Activated effector memory CD4-positive, alpha-beta T cell treated with Interleukin-2 at 50 U/mL for 16 hours (primary cell): Measurements from ENCODE around the gene SYNGR3.

Source experiments
- DNase-seq: peaks from one replicate; pipeline ENCODE4 v3.0.0-alpha.2; 2020

Gene SYNGR3

DNA sequence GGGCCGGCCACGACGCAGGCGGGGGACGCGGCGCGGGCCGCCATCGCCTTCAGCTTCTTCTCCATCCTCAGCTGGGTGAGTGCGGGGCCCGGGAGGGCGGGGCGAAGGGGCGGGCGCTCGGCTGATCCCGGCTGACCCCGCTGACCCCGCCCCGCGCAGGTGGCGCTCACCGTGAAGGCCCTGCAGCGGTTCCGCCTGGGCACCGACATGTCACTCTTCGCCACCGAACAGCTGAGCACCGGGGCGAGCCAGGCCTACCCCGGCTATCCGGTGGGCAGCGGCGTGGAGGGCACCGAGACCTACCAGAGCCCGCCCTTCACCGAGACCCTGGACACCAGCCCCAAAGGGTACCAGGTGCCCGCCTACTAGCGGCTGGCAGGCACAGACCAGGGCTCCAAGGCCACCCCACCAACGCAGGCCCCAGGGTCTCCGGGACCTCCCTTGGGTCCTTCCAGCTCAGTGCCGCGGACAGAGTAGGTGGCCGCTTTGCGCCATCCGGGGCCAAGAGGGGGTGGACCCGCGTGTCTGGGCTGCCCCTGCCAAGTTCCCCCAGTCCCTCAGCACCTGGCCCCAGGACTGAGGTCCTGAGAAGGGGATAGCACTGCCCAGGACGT, 3.0 kb downstream of the SYNGR3 start:
- no peak for DNase-seq

DNA sequence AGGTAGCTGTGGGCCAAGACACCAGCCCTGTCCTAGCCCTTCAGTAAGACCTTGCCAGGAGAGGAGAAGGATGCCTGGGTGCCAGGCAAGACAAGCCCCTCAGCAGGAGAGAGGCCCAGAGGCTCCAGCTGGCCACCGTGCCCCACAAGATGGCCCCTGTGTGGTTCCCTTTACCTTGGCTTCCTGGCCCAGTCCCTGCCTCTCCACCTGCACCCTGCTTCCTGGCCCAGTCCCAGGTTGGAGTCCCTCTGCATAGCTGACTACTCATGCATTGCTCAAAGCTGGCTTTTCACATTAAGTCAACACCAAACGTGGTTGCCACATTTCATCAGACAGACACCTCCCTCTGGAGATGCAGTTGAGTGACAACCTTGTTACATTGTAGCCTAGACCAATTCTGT, 4.0 kb downstream of the SYNGR3 start:
- no peak for DNase-seq

DNA sequence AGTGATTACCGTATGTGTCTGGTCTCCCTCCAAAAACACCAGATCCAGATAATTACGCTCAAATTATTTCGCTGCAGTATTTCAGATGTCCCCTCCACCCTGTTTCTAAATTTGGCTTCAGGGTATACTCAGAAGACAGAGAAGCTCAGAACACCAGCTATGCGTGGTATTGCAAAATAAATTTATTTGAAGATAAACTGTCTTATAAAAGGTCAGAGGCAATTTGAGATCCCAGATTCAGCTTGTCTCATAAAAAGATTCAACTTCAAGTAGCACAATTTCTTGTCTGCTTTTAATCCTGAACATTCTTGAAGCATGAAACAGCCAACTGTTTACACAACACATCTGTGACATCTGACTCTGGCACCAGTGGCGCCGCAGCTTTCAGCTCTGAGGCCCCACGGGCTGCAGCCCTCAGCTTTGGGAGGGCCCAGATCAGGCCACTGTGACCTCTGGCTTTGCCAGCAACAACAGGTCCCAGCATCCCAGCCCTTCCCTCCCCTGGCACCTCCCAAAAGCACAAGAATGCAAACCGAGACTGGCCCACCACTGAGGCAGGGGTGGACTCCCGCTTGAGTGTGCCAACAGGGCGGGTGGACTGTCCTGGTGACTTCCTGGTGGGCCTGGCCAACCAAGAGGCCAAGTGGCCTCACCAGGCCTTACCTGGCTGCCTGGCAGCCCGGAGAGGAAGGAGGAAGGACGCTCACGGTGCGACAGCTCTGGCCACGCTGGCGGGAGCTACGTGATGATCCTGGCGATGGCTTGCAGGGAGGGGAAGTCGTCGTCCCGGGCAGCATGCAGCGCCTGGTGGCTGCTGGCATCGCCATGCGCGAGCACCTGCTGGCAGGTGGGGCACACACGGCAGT, 8.0 kb downstream of the SYNGR3 start:
- no peak for DNase-seq

DNA sequence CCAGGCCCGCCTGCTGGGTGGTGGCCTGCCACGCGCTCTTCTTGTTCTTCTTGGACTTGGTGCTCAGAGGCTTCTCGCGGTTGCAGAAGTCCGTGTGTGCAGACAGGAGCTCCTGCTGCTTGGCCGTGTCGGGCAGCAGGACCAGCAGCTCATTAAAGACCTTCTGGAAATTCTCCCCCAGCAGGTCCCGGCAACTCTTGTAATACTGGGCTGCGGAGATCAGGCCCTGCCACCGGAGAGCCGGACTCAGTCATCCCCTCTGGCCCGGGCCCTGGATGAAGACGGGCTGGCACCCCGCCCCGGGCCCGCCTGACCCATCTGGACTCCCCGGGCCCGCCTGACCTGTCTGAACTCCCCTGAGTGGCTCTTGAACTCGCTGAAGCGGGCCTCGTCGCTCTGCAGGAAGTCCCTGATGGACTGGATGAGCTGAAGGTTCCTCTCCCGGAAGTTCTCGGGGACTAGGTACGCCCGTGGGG, 8.6 kb downstream of the SYNGR3 start:
- no peak for DNase-seq

DNA sequence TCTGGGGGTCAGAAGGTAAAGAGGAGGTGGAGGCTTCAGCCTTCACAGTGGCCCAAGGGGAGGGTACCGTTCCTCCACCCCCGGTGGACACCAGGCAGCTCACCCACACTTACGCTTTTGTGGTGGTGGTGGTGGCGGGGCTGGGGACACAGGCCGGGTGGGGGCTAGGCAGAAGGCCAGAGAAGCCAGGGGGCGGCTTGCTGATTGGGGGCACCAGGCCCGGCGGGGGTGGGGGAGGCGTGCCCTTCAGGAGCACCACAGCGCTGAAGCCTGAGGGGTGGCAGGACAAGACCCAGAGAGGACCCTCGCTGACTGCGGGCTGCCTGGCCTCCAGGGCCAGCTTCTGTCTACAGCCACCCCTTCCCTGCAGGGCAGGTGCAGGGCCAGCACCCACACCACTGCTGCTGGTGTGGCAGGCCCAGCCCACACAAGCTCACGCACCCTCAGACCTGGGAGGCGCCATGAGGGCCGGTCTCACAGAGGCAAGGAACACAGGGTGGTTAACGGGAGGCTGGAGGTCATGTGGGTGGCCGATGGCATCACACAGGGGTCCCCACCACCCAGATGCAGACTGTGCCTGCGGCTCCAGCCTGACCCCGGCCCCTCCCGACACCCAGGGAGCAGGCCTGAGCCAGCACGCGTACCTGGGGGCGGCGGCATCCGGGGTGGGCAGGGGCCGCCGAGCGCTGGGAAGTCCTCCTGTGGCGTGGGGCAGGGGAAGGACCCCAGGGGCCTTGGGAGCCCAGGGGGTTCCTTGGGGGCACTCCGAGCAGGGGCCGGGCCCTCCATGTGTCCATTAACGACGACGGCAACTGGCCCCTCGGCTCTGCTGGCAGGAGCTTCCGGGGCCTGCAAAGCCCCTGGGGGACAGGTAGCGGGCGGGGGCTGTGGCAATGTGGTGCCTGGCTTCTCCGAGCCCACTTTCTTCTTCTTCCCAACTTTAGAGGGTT, 9.4 kb downstream of the SYNGR3 start:
- no peak for DNase-seq

DNA sequence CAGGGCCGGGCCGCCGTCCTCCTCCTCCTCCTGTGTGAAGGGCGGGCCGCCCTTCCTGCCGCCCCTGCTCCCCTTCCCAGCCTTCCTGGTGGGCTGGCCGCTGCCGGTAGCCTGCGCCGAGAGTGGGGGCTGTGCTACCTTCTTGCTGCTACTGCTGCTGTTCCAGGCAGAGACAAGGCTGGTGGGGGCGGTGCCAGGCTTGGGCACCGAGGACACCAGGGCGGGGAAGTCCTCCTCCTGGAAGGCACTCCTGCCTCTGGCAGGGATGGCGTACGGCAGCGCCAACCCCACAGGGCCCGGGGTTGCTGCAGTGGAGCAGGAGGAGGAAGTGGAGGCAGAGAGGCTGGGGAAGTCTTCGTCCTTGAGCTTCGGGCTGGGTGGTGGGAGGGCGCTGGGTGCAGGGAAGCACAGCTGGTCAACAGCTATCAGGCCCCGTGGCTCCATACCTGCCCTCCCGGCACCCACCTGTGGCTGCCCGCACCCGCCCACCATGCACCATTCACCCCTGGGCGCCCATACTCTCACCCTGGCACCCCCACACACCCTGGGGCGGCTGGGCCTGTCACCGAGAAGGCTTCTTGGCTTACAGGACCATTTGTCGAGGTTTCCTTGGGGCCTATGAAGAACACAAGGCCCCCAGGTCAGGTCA, 10.2 kb downstream of the SYNGR3 start:
- no peak for DNase-seq

DNA sequence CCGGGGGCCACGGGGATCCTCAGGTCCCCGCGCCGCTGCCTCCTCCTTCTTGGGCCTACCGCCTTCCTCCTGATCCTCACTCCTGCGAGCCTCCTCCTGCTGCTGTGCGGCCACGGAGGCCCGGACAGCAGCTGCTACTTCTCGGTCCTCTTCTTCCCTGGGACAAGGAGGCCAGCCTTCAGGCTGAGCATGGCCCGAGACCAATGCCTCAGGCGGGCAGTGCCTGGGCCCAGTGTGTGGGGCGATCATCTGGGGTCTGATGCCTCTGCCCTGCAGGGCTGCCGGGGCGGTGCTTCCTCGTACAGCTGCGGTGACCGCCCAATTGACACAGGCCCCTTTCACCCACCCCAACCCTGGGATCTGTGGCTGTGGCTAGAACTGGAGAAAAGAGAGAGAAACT, 11.3 kb downstream of the SYNGR3 start:
- DNase-seq = no peak

DNA sequence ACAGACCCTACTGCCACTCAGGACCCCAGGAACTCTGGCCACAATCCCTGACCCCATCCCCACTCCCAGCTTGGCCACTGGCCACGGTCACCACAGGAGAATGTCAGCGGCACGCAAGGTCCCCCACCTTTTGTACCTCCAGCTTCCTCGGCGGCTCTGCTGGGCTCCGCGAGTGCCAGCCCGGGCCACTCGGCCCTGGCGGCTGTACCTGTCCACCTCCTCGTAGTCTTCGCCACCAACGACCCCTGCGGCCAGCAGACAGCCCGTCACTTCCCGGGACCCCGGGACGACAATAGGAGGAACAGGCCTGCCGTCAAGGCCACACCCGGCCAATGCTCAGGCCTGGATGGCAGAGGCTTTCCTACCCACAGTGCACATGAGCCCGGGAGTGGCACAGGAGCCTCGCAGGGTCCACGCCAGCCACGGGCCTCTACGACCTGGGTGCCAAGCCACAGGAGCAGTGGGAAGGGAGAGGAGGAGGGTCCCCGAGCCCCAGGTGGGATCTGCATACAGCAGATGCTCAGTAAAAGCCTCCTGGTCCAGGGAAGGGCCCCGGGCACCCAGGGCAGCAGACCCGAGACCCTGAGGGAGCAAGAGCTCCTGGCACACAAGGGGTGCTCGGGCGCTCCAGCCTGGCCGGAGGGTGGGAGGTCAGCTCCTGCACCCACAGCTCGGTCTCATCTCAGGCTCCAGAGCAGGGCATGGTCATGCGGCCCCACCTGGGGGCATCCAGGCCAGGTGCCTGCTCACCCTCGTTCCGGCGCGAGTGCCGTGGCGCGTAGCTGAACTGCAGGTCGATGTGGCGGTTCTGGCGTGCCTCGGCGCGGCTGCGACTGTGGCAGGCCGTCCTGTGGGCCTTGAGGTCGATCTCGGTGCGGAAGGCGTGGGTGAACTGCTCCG, 11.9 kb downstream of the SYNGR3 start:
- no peak for DNase-seq

DNA sequence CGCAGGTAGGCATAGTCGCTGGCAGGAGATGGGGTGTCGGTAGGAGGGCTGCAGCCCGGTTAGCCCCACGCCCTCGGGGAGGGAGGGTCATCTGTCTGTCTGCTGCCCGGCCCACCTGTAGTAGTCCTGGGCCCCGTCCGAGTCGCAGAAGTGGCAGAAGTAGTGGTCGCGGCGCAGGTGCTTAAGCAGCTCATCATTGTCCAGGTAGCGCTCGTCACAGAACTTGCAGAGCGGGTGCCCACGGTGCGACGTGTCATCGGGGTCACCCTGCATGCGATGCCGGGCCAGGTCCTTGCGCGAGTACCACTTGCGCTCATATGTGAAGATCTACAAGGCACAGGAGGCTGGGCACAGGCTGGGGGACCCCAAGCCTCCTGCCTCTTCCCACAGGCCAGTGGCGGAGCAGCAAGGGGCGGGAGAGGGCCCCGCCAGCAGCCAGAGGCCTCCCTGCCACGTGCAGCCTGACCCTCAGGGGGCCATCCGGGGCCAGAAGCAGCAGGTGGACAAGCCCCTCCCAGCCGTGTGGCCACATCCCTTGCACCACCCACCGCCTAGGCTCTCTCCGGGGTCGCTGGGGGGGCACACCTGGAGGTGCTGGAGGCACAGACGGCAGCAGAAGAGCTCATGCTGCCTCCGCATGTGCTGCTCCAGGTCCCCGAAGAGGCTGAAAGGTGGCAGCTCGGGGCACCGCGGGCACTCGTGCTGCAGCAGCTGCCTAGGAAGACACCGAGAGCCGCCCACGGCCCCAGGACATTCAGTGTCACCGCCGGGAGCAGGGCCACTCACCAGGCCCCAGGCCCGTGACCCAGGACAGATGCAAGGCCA, 12.8 kb downstream of the SYNGR3 start:
- no peak for DNase-seq

DNA sequence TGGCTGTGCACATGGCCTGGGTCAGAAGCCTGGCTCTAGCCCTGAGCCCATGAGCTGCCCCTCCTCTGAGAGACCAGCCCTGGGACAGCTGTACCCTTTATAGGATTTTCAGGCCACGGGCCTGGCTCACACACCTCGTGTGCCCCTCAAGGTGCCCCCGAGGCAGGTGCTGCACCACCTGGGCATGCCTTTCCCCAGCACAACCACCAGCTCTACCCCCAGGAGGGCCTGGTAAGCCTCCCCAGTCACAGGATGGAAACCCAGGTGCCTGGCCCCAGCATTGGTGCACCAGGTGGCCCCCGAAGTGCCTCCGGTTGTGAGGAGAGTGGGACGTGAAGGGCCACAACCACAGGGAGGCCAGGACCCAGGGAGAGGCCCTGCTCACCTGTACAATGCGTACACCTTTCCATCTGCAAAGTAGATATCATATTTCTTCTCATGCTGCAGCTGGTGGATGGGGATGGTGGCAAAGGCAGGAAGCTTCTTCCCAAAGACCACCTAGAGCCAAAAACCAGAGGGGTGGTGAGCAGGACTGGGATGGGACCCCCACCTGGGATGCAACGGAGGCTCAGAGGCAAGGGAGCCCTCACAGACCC, 13.6 kb downstream of the SYNGR3 start:
- no peak for DNase-seq

DNA sequence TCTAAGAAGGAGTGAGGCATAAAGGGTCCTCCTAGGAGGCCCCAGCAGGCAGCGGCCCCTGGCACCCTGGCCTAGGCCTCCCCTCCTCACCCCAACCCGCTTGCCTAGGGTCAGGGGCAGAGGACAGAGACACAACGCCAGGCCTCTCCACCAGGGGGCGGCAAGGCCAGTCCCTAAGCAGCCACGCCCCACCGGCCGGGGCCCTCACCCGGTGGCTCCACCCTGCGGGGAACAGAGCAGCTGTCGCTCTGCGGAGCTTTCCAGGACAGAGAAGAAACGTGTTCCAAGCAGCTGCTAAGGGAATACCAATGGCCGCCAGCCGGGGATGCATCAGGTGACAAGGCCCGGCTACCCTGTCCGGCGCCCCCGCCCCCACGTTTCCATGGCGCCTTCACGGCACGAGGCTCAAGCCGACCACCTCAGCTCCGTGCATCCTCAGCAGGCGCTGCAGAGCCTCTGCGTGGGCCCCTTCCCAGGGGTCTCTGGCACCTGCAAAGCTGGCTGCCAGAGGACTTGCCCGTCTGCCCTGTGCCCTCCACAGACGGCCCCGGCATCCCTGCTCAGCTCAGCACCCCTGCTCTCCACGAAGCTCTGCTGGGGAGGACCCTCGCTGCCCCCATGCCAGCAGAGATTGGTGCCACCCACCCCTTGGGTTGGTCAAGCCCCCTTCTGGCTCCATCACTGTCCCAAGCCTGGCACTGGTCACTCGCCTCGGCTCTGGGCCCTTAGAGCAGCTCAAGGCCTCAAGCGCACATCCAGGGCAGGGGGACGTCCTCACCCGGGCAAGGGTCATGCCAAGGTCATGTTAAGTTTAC, 14.3 kb downstream of the SYNGR3 start:
- DNase-seq = peak; percentile 73

DNA sequence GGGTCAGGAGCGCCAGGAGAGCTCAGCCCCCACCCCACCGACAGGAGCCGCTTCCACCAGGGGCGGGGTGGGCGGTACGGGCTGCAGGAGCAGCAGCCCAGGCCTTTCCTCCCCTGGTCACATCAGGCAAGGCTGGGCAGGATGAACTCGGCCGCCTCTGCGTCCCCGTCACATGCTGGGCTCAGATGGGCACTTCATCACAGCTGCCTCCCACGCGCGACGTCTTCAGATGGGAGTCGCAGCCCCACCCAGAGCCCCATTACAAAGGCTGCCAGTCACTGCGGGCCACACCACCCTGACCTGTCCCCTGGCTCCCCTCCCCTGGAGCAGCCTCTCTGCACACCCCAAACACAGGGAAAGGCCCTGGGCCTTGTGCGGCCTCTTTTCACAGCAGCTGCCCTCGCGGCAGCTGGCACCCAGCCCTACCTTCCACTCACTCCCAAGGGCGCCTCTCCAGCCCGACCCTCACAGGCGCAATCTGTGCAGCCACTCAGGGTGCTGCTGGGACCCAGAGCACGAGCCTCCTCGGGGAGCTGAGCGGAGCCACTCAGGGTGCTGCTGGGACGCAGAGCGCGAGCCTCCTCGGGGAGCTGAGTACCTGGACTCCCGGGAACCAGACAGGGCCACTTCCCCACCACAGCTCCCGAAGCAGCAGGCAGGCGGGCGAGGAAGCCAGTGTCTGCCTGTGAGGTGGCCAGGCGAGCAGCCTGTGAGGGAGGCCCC, 15.2 kb downstream of the SYNGR3 start:
- DNase-seq = no peak

DNA sequence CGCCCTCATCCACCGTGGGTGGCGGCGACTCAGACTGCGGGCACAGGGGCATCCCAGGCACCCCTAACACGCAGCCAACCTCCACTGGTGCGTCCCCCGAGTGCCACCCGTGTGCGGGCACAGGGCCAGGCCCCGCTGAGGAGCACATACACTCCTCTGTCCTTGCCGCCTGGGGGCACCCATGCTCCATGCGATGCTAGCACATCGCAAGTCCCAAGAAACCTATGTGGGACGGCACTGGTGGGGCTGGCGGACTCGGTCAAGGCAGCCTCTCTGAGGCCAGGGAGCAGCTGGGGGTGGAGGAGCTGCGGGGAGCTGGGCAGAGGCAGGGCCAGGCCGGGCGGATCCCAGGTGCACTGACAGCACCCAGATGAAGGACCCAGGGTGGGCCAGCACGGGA, 15.9 kb downstream of the SYNGR3 start:
- DNase-seq = no peak

DNA sequence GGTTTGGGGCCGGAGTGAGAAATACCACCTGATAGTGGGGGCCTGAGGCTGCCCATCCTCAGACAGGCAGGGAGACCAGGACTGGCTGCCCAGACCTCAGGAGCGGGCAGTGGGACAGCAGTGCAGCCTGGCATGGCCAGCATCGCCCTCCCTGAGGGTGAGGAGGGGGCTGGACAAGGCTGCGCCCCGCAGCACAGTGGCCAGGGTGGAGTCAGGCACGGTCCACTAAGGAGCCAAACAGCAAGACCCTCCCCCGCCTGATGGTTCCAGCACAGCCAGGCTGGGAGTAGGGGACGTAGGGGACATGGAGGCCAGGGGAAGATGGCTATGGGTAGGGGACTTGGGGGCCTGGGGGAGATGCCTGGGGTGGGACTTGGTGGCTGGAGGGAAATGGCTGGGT, 16.5 kb downstream of the SYNGR3 start:
- DNase-seq = no peak

DNA sequence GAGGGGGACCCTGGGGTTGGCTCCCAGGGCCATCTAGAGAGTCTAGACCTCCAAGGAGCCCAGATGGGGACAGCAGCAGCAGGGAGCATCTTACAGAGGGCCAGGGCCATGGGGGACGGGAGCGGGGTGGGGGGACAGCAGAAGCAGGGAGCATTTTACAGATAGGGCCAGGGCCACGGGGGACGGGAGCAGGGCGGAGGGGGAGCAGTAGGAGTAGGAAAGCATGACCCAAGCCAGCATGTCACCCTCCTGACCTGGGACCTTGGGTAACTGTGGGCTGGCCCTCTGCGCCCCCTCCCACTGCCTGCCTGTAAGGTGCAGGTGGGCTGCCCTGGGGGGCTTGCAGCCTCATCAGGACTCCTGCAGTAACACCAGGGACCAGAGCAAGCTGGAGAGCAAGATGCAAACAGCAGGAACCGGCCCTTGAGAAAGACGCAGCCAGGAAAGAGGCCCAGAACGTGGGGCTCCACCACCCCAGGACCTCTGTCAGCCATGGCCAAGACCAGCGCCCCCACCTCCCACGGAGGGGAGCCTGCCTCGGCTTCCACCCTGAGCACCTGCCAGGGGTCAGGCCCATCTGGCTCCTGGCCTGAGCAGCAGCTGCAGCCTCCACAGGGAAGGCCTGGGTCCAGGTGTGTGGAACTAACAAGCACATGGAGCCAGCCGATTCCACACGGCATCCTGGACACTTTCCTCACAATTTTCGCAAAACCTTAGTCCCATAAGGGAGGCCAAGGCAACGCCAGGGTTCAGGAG, 17.5 kb downstream of the SYNGR3 start:
- DNase-seq = no peak

DNA sequence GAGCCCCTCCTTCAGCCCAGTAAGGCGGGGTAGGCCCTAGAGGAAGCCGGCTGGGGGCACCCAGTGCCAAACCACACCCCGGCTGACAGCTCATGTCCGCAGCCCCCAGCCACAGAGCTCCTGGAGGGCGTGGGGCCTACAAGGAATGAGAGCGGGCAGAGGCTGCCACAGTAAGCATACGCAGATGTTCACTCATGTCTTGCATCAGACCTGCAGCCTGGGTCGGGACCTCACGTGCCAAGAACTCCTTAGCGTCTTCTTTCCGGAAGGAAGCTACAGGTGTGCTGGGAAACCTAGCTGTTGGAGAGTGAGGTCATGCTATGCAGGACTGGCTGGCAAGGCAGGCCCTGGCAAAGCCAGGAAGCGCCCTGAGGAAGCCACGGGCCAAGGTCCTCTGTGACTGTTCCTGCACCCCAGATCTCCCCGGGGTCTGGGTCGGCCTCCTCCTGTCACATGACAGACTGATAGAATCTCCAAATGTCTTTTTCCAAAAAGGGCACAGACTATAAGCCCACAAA, 18.3 kb downstream of the SYNGR3 start:
- no peak for DNase-seq

DNA sequence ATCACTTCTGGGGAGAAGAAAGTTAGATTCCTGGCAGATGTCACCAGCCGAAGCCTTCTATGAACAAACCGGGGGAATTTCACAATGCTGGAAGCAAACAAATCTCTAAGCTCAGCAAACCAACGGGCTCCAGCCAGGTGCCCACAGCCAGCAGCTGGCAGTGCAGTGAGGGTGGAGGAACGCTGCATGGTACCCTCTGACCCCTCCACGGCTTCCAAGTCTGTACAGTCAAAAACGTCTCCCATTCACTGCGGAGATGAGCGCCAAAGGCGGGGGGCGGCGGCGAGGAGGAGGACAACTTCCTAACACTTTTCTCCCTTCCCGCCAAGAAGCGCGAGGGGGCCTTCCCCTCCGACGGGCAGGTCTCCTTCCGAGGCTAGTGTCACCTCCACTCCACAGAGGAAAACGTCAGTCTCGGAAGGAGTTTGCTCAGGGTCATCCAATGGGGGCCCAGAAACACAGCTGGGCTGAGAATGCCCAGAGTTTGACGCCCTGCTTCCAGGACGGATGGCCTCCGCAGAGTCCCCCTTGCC, 18.9 kb downstream of the SYNGR3 start:
- DNase-seq = peak; percentile 5
